Right lobe of liver (tissue), 4 donors: ENCODE data around the gene FAM89A.
"Not testable (repeated sequence)": the region's sequence is repeated elsewhere in the genome, so short reads cannot be mapped to it uniquely, and the experiment has no call there.

Experiments
- POLR2A ChIP-seq: fragments of 450-650 bp; IDR thresholded peaks from one replicate; pipeline ENCODE4 v1.6.1; 2017; ENCODE audit warnings: antibody characterized with exemption, mild to moderate bottlenecking
- TF ChIP-seq, protein P1 (sequence below), 4 donors: fragments of 200-600 bp in 3 of 4; fragments of 450-650 bp in 1 of 4; IDR thresholded peaks; one replicate each; pipeline versions ENCODE4 v1.5.1 to v1.8.0; 2016 to 2022; ENCODE audit warnings: antibody characterized with exemption in 4 of 4, mild to moderate bottlenecking in 2 of 4
- donor health status: DM: no; HTN: no; CAD: no.
- donor health status: DM: no; HTN: no; CAD: no.
- donor health status: DM: no; HTN: yes; CAD: no.

DNA sequence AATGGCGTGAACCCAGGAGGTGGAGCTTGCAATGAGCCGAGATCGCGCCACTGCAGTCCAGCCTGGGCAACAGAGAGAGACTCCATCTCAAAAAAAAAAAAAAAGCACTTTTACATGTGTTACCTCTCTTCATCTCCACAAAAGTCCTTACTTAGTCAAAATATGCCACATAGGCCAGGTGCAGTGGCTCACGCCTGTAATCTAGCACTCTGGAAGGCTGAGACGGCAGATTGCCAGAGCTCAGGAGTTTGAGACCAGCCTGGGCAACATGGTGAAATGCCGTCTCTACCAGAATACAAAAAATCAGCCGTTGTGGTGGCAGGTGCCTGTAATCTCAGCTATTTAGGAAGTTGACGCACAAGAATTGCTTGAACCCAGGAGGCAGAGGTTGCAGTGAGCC lies 8.4 kb upstream of the FAM89A start:
- TF ChIP-seq, protein P1, sequence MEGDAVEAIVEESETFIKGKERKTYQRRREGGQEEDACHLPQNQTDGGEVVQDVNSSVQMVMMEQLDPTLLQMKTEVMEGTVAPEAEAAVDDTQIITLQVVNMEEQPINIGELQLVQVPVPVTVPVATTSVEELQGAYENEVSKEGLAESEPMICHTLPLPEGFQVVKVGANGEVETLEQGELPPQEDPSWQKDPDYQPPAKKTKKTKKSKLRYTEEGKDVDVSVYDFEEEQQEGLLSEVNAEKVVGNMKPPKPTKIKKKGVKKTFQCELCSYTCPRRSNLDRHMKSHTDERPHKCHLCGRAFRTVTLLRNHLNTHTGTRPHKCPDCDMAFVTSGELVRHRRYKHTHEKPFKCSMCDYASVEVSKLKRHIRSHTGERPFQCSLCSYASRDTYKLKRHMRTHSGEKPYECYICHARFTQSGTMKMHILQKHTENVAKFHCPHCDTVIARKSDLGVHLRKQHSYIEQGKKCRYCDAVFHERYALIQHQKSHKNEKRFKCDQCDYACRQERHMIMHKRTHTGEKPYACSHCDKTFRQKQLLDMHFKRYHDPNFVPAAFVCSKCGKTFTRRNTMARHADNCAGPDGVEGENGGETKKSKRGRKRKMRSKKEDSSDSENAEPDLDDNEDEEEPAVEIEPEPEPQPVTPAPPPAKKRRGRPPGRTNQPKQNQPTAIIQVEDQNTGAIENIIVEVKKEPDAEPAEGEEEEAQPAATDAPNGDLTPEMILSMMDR (IDR thresholded peaks at IDR 0.05): not testable (repeated sequence)
- TF ChIP-seq POLR2A: not testable (repeated sequence)
